Glutamatergic neuron (in vitro differentiated cells): Measurements from ENCODE around the gene LCE2C. TPM values are rescaled to one million over a fixed set of nuclear protein-coding genes. Genes with fewer than 3 reads are reported as not detected.
"Not testable (repeated sequence)": the region's sequence is repeated elsewhere in the genome, so short reads cannot be mapped to it uniquely, and the experiment has no call there.

Experiments used
- DNase-seq: peaks from one replicate; pipeline ENCODE4 v3.0.0; 2022
- H3K27ac Mint-ChIP-seq: one replicate; pipeline ENCODE4 v1.8.0; 2020; ENCODE audit warnings: mild to moderate bottlenecking, mixed read lengths, inconsistent platforms; ENCODE audit not compliant: unreplicated experiment
- H3K27me3 Mint-ChIP-seq: one replicate; pipeline ENCODE4 v1.8.0; 2020; ENCODE audit warnings: mild to moderate bottlenecking, moderate library complexity, mixed read lengths, inconsistent platforms; ENCODE audit not compliant: unreplicated experiment
- H3K36me3 Mint-ChIP-seq: one replicate; pipeline ENCODE4 v1.8.0; 2020; ENCODE audit warnings: mild to moderate bottlenecking, mixed read lengths, inconsistent platforms; ENCODE audit not compliant: unreplicated experiment
- H3K4me1 Mint-ChIP-seq: one replicate; pipeline ENCODE4 v1.8.0; 2020; ENCODE audit warnings: mild to moderate bottlenecking, low read depth, mixed read lengths, inconsistent platforms; ENCODE audit not compliant: unreplicated experiment
- H3K4me3 Mint-ChIP-seq: one replicate; pipeline ENCODE4 v1.8.0; 2020; ENCODE audit warnings: mild to moderate bottlenecking, mixed read lengths, inconsistent platforms; ENCODE audit not compliant: unreplicated experiment
- H3K9me3 Mint-ChIP-seq: one replicate; pipeline ENCODE4 v1.8.0; 2020; ENCODE audit warnings: mild to moderate bottlenecking, moderate library complexity, mixed read lengths, inconsistent platforms; ENCODE audit not compliant: unreplicated experiment
- CTCF ChIP-seq: fragments of 200-600 bp; sonication (generic); IDR thresholded peaks from one replicate; pipeline ENCODE4 v1.5.0; 2021; ENCODE audit not compliant: partially characterized antibody, unreplicated experiment
- long read RNA-seq: library from polyadenylated mRNA; unstranded; transcript quantifications from one replicate; pipeline ENCODE4 v2.0.0, GENCODE V29; 2020; ENCODE audit not compliant: unreplicated experiment
- total RNA-seq: library from RNA; stranded (reverse); fragmentation: NEBNext Ultra II Directional; extraction: Animal tissue kit (Norgen Biotek cat#: 25700); gene quantifications from one replicate; pipeline ENCODE4 v1.2.1, GENCODE V29; 2021; ENCODE audit not compliant: unreplicated experiment

The LCE2C gene
- not detected for total RNA-seq
- long read RNA-seq: 0 reads

GRCh38 chr1:152674983-152675382 is at the start of gene LCE2C:
TSS of gene LCE2C (plus strand) at chr1:152675279. CDS start at chr1:152676016, 737 bp downstream.
- H3K27me3 Mint-ChIP-seq, H3K9me3 Mint-ChIP-seq, DNase-seq, H3K4me1 Mint-ChIP-seq, H3K4me3 Mint-ChIP-seq, H3K27ac Mint-ChIP-seq, H3K36me3 Mint-ChIP-seq: not testable (repeated sequence)

- DNase-seq: no peak
- Mint-ChIP-seq H3K4me1 (no peaks in the 10 kb centered on the region), H3K36me3 (peaks cover 4% of the 10 kb centered on the region), H3K9me3 (no peaks in the 10 kb centered on the region), H3K27ac (no peak overlapping the region), H3K4me3 (no peak overlapping the region), H3K27me3 (peaks cover 3% of the 10 kb centered on the region)
- TF ChIP-seq CTCF: no peak
Observed at GRCh38 chr1:152626744-152627143, 48.3 kb upstream of the LCE2C start.

GRCh38 chr1:152630596-152630995 is 44.5 kb upstream of the LCE2C start:
- Mint-ChIP-seq H3K27ac (no peak overlapping the region), H3K9me3 (peaks cover 5% of the 10 kb centered on the region), H3K27me3 (no peaks in the 10 kb centered on the region), H3K4me1 (no peaks in the 10 kb centered on the region), H3K4me3 (no peak overlapping the region), H3K36me3 (peaks cover 4% of the 10 kb centered on the region)
- TF ChIP-seq CTCF: no peak
- DNase-seq: no peak

- Mint-ChIP-seq H3K27me3 (no peaks in the 10 kb centered on the region), H3K4me1 (no peaks in the 10 kb centered on the region), H3K36me3 (no peaks in the 10 kb centered on the region), H3K27ac (no peak overlapping the region), H3K9me3 (peaks cover 2% of the 10 kb centered on the region), H3K4me3 (no peak overlapping the region)
- TF ChIP-seq CTCF: no peak
- DNase-seq: no peak
Observed at GRCh38 chr1:152640351-152640750, 34.7 kb upstream of the LCE2C start.

- Mint-ChIP-seq H3K4me3 (no peak overlapping the region), H3K27ac (no peak overlapping the region), H3K27me3 (no peaks in the 10 kb centered on the region), H3K4me1 (no peaks in the 10 kb centered on the region), H3K36me3 (no peaks in the 10 kb centered on the region), H3K9me3 (no peaks in the 10 kb centered on the region)
- no peak for TF ChIP-seq CTCF
- DNase-seq: no peak
Observed at GRCh38 chr1:152643945-152644344, 31.1 kb upstream of the LCE2C start.

GRCh38 chr1:152645146-152645545 is 29.9 kb upstream of the LCE2C start:
- Mint-ChIP-seq H3K27ac (no peak overlapping the region), H3K9me3 (no peaks in the 10 kb centered on the region), H3K36me3 (no peaks in the 10 kb centered on the region), H3K4me3 (no peak overlapping the region), H3K27me3 (no peaks in the 10 kb centered on the region), H3K4me1 (no peaks in the 10 kb centered on the region)
- no peak for DNase-seq
- TF ChIP-seq CTCF: no peak
